Measurements from ENCODE around the gene SART3. TPM values are rescaled to one million over a fixed set of nuclear protein-coding genes. Genes with fewer than 3 reads are reported as not detected.
A peak's percentile ranks its signal among the peaks of the same experiment; 100 is the strongest.

SART3 gene, protein sequence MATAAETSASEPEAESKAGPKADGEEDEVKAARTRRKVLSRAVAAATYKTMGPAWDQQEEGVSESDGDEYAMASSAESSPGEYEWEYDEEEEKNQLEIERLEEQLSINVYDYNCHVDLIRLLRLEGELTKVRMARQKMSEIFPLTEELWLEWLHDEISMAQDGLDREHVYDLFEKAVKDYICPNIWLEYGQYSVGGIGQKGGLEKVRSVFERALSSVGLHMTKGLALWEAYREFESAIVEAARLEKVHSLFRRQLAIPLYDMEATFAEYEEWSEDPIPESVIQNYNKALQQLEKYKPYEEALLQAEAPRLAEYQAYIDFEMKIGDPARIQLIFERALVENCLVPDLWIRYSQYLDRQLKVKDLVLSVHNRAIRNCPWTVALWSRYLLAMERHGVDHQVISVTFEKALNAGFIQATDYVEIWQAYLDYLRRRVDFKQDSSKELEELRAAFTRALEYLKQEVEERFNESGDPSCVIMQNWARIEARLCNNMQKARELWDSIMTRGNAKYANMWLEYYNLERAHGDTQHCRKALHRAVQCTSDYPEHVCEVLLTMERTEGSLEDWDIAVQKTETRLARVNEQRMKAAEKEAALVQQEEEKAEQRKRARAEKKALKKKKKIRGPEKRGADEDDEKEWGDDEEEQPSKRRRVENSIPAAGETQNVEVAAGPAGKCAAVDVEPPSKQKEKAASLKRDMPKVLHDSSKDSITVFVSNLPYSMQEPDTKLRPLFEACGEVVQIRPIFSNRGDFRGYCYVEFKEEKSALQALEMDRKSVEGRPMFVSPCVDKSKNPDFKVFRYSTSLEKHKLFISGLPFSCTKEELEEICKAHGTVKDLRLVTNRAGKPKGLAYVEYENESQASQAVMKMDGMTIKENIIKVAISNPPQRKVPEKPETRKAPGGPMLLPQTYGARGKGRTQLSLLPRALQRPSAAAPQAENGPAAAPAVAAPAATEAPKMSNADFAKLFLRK
- total RNA-seq (2021; fragmentation: NEBNext Ultra II Directional; extraction: Animal tissue kit (Norgen Biotek cat#: 25700)) (89.6 and 103 TPM in 2 replicates), polyA plus RNA-seq (2011; rRNA removed) (16.0 and 21.4 TPM in 2 replicates), polyA minus RNA-seq (2011; rRNA and poly(A)+ RNA removed) (53.9 and 54.8 TPM in 2 replicates)
- polyA plus RNA-seq (2011; cell fraction: cytosol; rRNA removed) = 38.1 TPM
- polyA plus RNA-seq (2011; cell fraction: nucleus; rRNA removed) = 57.9 TPM
- 66.9 to 81.1 TPM (median 74.1 TPM) in 4 replicates for polyA plus RNA-seq (2012, experiment 1 of 2)
- polyA plus RNA-seq (2012, experiment 2 of 2) = 10.3 TPM
- polyA plus RNA-seq (2013, experiment 1 of 2) = 46.8 TPM
- 41.7 TPM for polyA plus RNA-seq (2013, experiment 2 of 2)
- polyA minus RNA-seq (2011; cell fraction: cytosol; rRNA and poly(A)+ RNA removed) = 43.7 TPM
- polyA minus RNA-seq (2011; cell fraction: nucleus; rRNA and poly(A)+ RNA removed) = 142 TPM
- long read RNA-seq, experiment 1, partial matches to known transcripts = 35 of 45 reads
- long read RNA-seq, experiment 1, other reads (novel, unspliced or antisense) = 10 of 45 reads
- long read RNA-seq, experiment 2, full-length matches to known transcripts = 4 of 62 reads
- long read RNA-seq, experiment 2, partial matches to known transcripts = 44 of 62 reads
- long read RNA-seq, experiment 2, other reads (novel, unspliced or antisense) = 14 of 62 reads

DNA sequence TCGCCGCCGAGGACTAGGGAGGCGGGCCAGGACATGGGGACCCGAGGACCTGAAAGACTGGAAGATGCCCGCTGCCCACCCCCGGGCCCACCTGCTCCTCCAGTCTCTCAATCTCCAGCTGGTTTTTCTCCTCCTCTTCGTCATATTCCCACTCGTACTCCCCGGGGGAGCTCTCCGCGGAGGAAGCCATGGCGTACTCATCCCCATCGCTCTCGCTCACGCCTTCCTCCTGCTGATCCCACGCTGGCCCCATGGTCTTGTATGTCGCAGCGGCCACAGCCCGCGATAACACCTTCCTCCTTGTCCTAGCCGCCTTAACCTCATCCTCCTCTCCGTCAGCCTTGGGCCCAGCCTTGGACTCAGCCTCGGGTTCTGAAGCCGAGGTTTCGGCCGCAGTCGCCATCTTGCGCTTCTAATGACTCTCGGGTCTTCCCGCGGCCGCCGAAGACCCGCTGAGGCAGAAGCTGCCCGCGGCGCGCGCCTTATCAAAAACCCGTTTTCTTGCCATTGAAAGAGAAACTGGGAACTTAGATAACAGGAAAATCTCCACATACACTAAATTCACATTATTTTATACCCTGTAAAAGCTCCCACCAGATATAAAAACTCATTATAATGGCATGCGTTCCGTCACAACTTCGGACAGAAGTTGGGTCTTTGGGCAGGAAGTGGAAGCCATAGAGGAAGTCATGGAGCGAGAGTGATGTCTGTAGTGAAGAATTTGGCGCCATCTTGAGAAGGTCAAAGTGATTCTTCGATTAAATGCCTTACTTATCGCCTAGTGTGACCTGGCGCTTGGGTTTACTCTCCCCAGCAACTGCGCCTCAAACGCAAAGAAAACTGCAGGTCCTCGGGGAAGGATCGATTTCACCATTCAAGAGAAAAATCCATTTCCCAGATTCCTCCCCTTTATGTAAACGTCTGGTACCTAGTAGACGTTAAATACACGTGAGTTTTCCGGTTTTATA is at the start of gene SART3:
TSS of gene SART3 (minus strand) at position 422 of the 968 bp plus-strand sequence. CDS start at position 403, 19 bp downstream.
- H3K79me2 ChIP-seq (ENCODE audit: control insufficient read depth in 1 of 2, insufficient read depth in 2 of 2, low read length in 2 of 2) = peaks cover 42 to 62% of the 10 kb centered on the region in 2 experiments
- peaks cover 20% of the 10 kb centered on the region for H3K23me2 ChIP-seq (ENCODE audit: low read depth, low read length)
- peak within 1 kb of the TSS; percentile 100 for H2BK5ac ChIP-seq (ENCODE audit: low read depth, low read length)
- CTCF ChIA-PET (ENCODE audit: partially characterized antibody) = interaction anchor here (1.1 to 24.3 kb wide), 5 partner anchors 9 to 571 kb away, joined by 3 to 523 read pairs (median 3); no protein-coding TSS in a partner anchor
- peak within 1 kb of the TSS; percentile 84 to 100 (median 94) for H3K4me3 ChIP-seq (ENCODE audit: extremely low read depth in 1 of 4, insufficient read depth in 2 of 4, low read depth in 3 of 4, low read length in 4 of 4)
- peak within 1 kb of the TSS; percentile 99; the same call in 1 of the 2 replicates for H4K8ac ChIP-seq (ENCODE audit: extremely low read depth, insufficient read depth, low read length)
- peak within 1 kb of the TSS; percentile 46 for H3K4ac ChIP-seq (replicated peaks; ENCODE audit: insufficient read length, low read depth, low read length)
- peak; percentile 34 to 82 for DNase-seq (ENCODE audit: low read depth in 1 of 2, low spot score in 2 of 2)
- no peak within 1 kb of the TSS for H3K23ac ChIP-seq (ENCODE audit: insufficient read length)
- peak within 1 kb of the TSS; percentile 93; the same call in 1 of the 2 replicates for H2BK15ac ChIP-seq (ENCODE audit: low read length)
- H3K4me1 ChIP-seq (replicated peaks in 1 of 4; ENCODE audit: control insufficient read depth in 3 of 4, insufficient read depth in 4 of 4, low read length in 3 of 4) = peaks cover 0 to 4% (median 0%) of the 10 kb centered on the region in 4 experiments; a peak in 1 of 7 replicates
- H3K79me1 ChIP-seq (ENCODE audit: low read depth, low read length) = peaks cover 2% of the 10 kb centered on the region; the same call in 1 of the 2 replicates
- H3K27ac ChIP-seq (ENCODE audit: low read depth, low read length) = peak within 1 kb of the TSS; percentile 99
- peak within 1 kb of the TSS; percentile 99; the same call in 1 of the 2 replicates for H2AK5ac ChIP-seq (ENCODE audit: low read depth, low read length)
- peak within 1 kb of the TSS; percentile 94 to 99 for H3K4me2 ChIP-seq (ENCODE audit: insufficient read depth in 1 of 2, low read depth in 2 of 2, low read length in 2 of 2)
- H3K14ac ChIP-seq (ENCODE audit: insufficient read length) = no peak within 1 kb of the TSS
- H3K27me3 ChIP-seq (replicated peaks in 1 of 4; ENCODE audit: control insufficient read depth in 3 of 4, extremely low read depth in 1 of 4, insufficient read depth in 3 of 4, low read length in 3 of 4) = no peaks in the 10 kb centered on the region
- POLR2A ChIA-PET (ENCODE audit: partially characterized antibody) = interaction anchor here (0.5 to 4.3 kb wide), 22 partner anchors 9 to 655 kb away, joined by 3 to 40 read pairs (median 5); partner anchors contain the start of gene FICD
- peak within 1 kb of the TSS; percentile 86 for H4K91ac ChIP-seq (replicated peaks; ENCODE audit: insufficient read length, low read length)
- H4K20me1 ChIP-seq (replicated peaks in 1 of 2; ENCODE audit: control insufficient read depth in 1 of 2, insufficient read depth in 2 of 2, low read length in 2 of 2) = peaks cover 13 to 20% of the 10 kb centered on the region in 2 experiments
- H2AFZ ChIP-seq (ENCODE audit: low read length) = peak within 1 kb of the TSS; percentile 56; the same call in 1 of the 2 replicates
- H2BK20ac ChIP-seq (ENCODE audit: low read length) = no peak within 1 kb of the TSS
- no peaks in the 10 kb centered on the region for H3K9me3 ChIP-seq (ENCODE audit: insufficient read depth in 2 of 2, low read depth in 1 of 2, low read length in 1 of 2)
- peaks cover 16 to 41% (median 18%) of the 10 kb centered on the region in 4 experiments for H3K36me3 ChIP-seq (ENCODE audit: control insufficient read depth in 2 of 4, insufficient read depth in 4 of 4, low read length in 3 of 4)
- H2BK12ac ChIP-seq (ENCODE audit: low read depth, low read length) = peak within 1 kb of the TSS; percentile 99
- WGBS, 2 experiments (ENCODE audit: extremely low coverage in 1 of 2, insufficient coverage in 1 of 2, insufficient read length in 1 of 2, insufficient replicate concordance in 2 of 2, low coverage in 1 of 2, low lambda C conversion rate in 2 of 2, missing lambda C conversion rate in 1 of 2) = 1% methylated on average over 55 of the region's 57 CpGs; no CpG with 5 or more reads in 1 of the 2 experiments
- no peak within 1 kb of the TSS for H2BK120ac ChIP-seq (replicated peaks; ENCODE audit: low read depth, low read length)
- H3K9ac ChIP-seq (replicated peaks in 1 of 4; ENCODE audit: extremely low read depth in 1 of 4, low read depth in 3 of 4, low read length in 3 of 4) = peak within 1 kb of the TSS; percentile 92 to 100 (median 100)
- peak; percentile 78 for FAIRE-seq
- H3K18ac ChIP-seq (ENCODE audit: extremely low read depth, low read length) = peak within 1 kb of the TSS; percentile 98
- H3K56ac ChIP-seq (replicated peaks; ENCODE audit: insufficient read length, low read depth, low read length) = peak within 1 kb of the TSS; percentile 91
- peak within 1 kb of the TSS; percentile 96 for H4K5ac ChIP-seq (ENCODE audit: insufficient read length, low read depth, low read length)
- TF ChIP-seq KDM4A (IDR thresholded peaks at IDR 0.05; ENCODE audit: low read depth, low read length, severe bottlenecking) (peak; percentile 56), TAF7 (optimal IDR thresholded peaks at IDR 0.05; ENCODE audit: borderline replicate concordance, low read depth, low read length) (peak; percentile 94)

Data from H1 (cell line).